AG10803 (cell line): Measurements from ENCODE around the gene ARL8B.

Experiments used
- DNase-seq: peaks from one replicate; pipeline ENCODE4 v3.0.0; 2010; ENCODE audit warnings: low read depth
- H3K4me3 ChIP-seq: 2 replicates; pipeline ENCODE4 v1.5.1; 2011; ENCODE audit warnings: mild to moderate bottlenecking, low read length, control low read depth
- TF ChIP-seq, protein P1 (sequence below): conservative IDR thresholded peaks from 2 replicates; pipeline ENCODE4 v1.5.1; 2011; ENCODE audit warnings: mild to moderate bottlenecking, low read length, control low read depth, inconsistent platforms

ARL8B gene

DNA sequence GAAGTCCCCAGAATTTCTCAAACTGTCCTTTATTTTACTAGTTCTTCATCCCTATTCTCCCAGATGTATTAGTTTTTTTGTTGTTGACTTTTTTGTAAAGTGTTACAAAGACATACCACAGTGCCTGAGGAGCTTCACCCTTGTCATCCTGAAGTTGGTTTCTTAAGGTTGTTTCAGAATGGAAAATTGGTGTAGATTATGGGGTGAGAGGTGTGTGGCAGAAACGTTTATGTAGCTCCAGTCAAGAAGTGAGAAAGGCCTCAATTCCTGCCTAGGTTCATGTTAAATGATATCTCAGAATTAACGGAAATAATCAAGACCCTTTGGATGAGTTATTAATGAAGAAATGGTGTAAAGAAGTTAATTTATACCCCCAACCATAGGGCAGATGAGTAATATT is 72.2 kb downstream of the ARL8B start:
- no peak overlapping the region for H3K4me3 ChIP-seq
- no peak for DNase-seq
- TF ChIP-seq, protein P1, sequence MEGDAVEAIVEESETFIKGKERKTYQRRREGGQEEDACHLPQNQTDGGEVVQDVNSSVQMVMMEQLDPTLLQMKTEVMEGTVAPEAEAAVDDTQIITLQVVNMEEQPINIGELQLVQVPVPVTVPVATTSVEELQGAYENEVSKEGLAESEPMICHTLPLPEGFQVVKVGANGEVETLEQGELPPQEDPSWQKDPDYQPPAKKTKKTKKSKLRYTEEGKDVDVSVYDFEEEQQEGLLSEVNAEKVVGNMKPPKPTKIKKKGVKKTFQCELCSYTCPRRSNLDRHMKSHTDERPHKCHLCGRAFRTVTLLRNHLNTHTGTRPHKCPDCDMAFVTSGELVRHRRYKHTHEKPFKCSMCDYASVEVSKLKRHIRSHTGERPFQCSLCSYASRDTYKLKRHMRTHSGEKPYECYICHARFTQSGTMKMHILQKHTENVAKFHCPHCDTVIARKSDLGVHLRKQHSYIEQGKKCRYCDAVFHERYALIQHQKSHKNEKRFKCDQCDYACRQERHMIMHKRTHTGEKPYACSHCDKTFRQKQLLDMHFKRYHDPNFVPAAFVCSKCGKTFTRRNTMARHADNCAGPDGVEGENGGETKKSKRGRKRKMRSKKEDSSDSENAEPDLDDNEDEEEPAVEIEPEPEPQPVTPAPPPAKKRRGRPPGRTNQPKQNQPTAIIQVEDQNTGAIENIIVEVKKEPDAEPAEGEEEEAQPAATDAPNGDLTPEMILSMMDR: no peak

DNA sequence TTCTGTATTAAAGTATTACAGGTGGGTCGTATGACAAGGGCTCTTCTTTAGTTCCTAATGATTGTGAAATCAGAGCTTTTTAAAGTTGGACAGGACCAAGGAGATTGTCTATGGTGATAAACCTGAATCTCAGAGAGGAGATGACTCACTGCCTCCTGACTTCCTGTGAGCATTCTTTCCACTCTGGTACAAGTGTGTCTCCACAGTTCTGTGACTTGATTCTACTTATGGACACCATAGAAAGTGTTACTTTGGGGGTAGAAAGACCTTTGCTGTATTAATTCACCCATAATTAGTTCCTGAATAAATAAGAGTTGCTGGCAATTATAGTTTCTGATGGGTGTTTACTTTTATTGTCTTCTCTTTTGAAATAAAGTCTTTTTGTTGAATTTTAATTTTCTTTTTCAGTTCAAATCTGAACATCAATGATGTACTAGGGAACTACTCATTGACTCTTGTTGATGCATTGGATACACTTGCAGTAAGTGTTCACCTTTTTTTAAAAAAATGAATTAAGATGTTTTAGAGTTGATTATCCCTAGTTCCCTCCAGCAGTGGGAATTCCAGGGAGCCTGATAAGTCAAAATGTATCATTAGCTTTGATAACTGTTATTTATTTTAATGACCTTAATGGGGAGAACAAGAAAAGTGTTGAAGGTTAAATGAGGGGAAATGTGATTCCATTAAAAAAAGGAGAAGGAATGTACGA is 72.9 kb downstream of the ARL8B start:
- DNase-seq: peak; percentile 77
- TF ChIP-seq, protein P1: no peak
- no peak overlapping the region for H3K4me3 ChIP-seq

DNA sequence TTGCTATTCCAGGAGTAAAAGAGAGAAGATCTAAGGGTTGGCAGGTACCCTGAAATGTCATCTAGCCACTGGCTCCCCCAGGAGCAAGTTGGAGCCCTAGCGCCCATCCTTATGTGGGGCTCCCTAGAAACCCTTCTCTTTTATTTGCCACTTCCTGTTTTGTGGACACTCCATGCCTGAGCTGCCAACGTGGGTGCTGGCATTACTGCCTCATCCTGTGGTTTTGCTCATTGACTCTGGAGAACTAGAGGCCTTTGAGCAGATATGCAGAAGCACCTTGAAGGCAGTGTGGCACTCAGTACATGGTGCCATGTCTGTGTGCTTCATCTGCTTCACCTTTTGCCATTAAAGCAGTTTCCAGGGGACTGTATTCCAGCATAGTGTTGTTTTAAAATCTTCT is 73.5 kb downstream of the ARL8B start:
- peak; percentile 43 for DNase-seq
- TF ChIP-seq, protein P1: no peak
- H3K4me3 ChIP-seq: no peak overlapping the region

DNA sequence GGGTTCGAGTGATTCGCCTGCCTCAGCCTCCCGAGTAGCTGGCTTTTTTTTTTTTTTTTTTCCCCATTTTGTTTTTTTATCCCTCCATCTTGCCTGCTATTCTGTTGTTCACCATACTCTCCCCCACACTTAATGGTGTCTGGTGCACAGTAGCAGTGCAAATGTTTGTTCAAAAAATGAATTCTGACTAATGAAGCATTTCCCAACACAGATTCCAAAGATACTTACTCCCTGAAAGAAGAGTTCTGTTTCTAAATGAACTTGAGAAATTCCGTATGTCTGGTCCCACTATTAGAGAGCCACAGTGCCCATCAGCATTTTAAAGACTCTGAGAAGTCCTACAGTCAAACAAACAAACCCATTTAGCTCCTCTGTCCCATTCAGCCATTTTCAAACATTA is 74.9 kb downstream of the ARL8B start:
- H3K4me3 ChIP-seq: no peak overlapping the region
- TF ChIP-seq, protein P1: no peak
- DNase-seq: peak; percentile 89

DNA sequence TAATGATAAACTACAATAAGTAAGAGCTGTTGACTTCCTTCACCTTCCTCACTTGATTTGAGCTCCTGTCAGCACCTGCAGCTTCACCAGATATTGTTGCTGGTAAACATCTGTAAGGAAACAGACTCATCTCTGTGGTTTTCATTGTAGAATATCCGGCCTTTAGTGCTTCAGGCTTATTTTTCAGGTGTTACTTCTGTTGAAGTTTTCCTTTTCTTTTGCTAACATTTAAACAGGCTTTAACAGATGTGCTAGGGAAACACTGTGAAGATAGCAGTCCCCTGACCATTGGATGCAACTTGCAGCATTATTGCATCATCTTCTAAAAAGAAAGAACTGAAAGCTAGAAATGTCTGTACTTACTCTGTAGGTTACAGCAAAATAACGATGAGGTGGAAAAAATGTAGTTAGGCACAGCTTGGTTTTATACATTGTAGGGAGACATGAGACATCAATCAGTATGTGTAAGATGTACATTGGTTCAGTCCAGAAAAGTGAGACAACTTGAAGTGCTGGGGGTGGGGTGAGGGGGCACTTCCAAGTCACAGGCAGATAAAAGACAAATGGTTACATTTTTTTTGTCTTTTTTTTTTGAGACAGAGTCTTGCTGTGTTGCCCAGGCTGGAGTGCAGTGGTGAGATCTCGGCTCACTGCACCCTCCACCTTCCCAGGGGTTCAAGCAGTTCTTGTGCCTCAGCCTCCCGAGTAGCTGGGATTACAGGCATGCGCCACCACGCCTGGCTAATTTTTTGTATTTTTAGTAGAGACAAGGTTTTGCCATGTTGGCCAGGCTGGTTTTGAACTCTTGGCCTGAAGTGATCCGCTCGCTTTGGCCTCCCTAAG is 75.6 kb downstream of the ARL8B start:
- H3K4me3 ChIP-seq: no peak overlapping the region
- TF ChIP-seq, protein P1: no peak
- DNase-seq: peak; percentile 76

DNA sequence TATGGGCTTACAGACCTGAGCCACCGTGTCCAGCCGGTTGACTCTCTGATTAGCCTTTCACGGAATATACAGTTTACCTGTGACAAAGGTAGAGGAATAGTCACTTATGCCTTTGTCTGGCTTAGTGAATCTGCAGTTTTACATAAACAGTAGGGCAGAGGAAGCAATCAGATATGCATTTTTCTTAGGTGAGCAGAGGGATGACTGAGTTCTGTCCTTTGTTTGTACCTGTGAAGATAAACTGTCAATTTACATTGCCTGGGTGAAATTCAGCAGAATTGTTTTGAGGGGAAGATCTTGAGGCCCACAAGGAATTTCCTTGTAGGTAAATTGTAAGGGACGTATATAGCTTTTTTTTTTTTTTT is 76.2 kb downstream of the ARL8B start:
- H3K4me3 ChIP-seq: no peak overlapping the region
- TF ChIP-seq, protein P1: no peak
- DNase-seq: no peak
